ENCODE results near the gene ST8SIA4. TPM values are rescaled to one million over a fixed set of nuclear protein-coding genes. Genes with fewer than 3 reads are reported as not detected.

ST8SIA4 gene
- total and polyA plus RNA-seq, 10 of the 15 experiments (the other 5 are each of a cell fraction or from before 2014, with no cell fraction given), result 4.4 to 30.9 (median 19.5) TPM

GRCh38 chr5:100826133-100826532, 76.9 kb downstream of the ST8SIA4 start (continued):
- TF ChIP-seq ZNF687 (IDR thresholded peaks at IDR 0.05) (peak; percentile 69), MEF2B (IDR thresholded peaks at IDR 0.05; ENCODE audit: partially characterized antibody, poor library complexity, severe bottlenecking) (peak; percentile 60), ATF7 (IDR thresholded peaks at IDR 0.05; ENCODE audit: low read depth) (peak; percentile 36), IKZF1 (conservative IDR thresholded peaks at IDR 0.05) (peak; percentile 54), POU2F2 (IDR thresholded peaks at IDR 0.05; ENCODE audit: borderline replicate concordance, low read depth, low read length) (no peak), NFYA (IDR thresholded peaks at IDR 0.05; ENCODE audit: borderline replicate concordance, low read depth, low read length) (no peak), JUNB (IDR thresholded peaks at IDR 0.05) (peak; percentile 75), TAF1 (IDR thresholded peaks at IDR 0.05; ENCODE audit: borderline replicate concordance, low read depth, low read length) (no peak), FOXK2 (IDR thresholded peaks at IDR 0.05) (no peak), SKIL (IDR thresholded peaks at IDR 0.05; ENCODE audit: low read depth, poor library complexity, severe bottlenecking) (peak; percentile 32), ZBED1 (IDR thresholded peaks at IDR 0.05; ENCODE audit: borderline replicate concordance) (no peak), MEF2A (IDR thresholded peaks at IDR 0.05; ENCODE audit: insufficient read depth, low read depth, low read length) (0 out of 2 replicates have a peak, but pooled peaks have one; percentile 30), PKNOX1 (IDR thresholded peaks at IDR 0.05) (peak; percentile 38; the same call in 1 of the 2 replicates), SP1 (IDR thresholded peaks at IDR 0.05; ENCODE audit: low read depth, low read length) (no peak), ZBTB33 (IDR thresholded peaks at IDR 0.05) (no peak), WRNIP1 (IDR thresholded peaks at IDR 0.05; ENCODE audit: borderline replicate concordance, low read depth, low read length) (no peak), ZNF24 (IDR thresholded peaks at IDR 0.05) (peak; percentile 80), IRF4 (IDR thresholded peaks at IDR 0.05; ENCODE audit: low read depth, low read length) (no peak), STAT1 (conservative IDR thresholded peaks at IDR 0.05) (no peak), ATF3 (IDR thresholded peaks at IDR 0.05; ENCODE audit: borderline replicate concordance, extremely low read depth, low read depth, low read length) (no peak)

Measured in GM12878 (cell line).